Tibial nerve (tissue), 3 donors: Measurements from ENCODE around the gene RNF149.
A peak's percentile ranks its signal among the peaks of the same experiment; 100 is the strongest.

ENCODE experiments used
- CTCF ChIP-seq, 5 experiments: fragments of 200-600 bp in 3 of 5; fragments of 450-650 bp in 2 of 5; sonication (generic) in 3 of 5; IDR thresholded peaks; one replicate each; pipeline ENCODE4 v1.5.1; 2016 to 2019; ENCODE audit warnings: antibody characterized with exemption in 5 of 5, mild to moderate bottlenecking in 3 of 5, moderate library complexity in 2 of 5
- POLR2A ChIP-seq, 2 donors: fragments of 450-650 bp; IDR thresholded peaks; one replicate each; pipeline ENCODE4 v1.6.1; 2017; ENCODE audit warnings: antibody characterized with exemption in 2 of 2, mild to moderate bottlenecking in 2 of 2, moderate library complexity in 2 of 2

- no peak for TF ChIP-seq POLR2A (IDR thresholded peaks at IDR 0.05)
- TF ChIP-seq CTCF (IDR thresholded peaks at IDR 0.05) = peak in 1 of 5 experiments; percentile 19
Measured at GRCh38 chr2:101251844-101252407, 56.6 kb downstream of the RNF149 start.
